Measurements from ENCODE around the gene CPNE4.

CPNE4 gene

DNA sequence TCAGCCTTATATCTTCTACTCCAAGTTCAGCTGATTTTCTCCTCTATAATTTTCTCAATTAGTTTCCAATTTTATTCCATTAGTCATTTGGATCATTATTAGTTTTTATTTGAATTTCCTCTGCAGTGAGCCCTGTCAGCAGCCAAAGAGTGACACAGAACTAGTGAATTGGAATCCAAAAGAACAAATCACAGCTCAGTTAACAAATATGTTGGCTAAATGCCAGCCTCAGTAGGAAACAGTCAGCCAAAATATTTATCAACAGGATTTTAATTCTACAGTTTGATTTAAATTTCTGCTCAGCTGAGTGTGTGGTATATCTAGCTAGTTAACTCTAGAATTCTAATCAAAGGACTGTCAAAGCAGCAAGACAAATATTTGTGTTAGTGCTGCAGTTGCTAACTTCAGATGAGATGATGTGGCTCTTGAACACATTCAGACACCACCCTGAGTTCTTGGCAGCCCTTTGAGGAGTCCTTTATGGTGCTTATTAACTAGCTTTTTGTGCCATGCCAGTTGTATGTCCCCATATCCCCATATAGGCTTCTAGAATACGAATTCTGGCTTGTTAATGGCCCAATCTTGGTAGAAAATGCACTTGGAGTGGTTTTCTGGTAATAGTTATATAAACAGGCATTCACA is 194.5 kb downstream of the CPNE4 start:
- Mint-ChIP-seq H3K4me3 (no peak overlapping the region), H3K36me3 (ENCODE audit: low read depth) (no peaks in the 10 kb centered on the region), H3K27me3 (peaks cover 4% of the 10 kb centered on the region), H3K9me3 (peaks cover 4% of the 10 kb centered on the region), H3K27ac (no peak overlapping the region), H3K4me1 (ENCODE audit: low read depth) (no peaks in the 10 kb centered on the region)

GRCh38 chr3:131835906-131836305 is 198.9 kb downstream of the CPNE4 start:
- Mint-ChIP-seq H3K27ac (no peak overlapping the region), H3K4me3 (no peak overlapping the region), H3K27me3 (peaks cover 11% of the 10 kb centered on the region)

GRCh38 chr3:131831608-131832007 is 203.2 kb downstream of the CPNE4 start:
- H3K27me3 Mint-ChIP-seq = peaks cover 16% of the 10 kb centered on the region
- H3K36me3 Mint-ChIP-seq (ENCODE audit: low read depth) = no peaks in the 10 kb centered on the region
- H3K27ac Mint-ChIP-seq = no peak overlapping the region
- peaks cover 5% of the 10 kb centered on the region for H3K9me3 Mint-ChIP-seq
- H3K4me1 Mint-ChIP-seq (ENCODE audit: low read depth) = no peaks in the 10 kb centered on the region
- H3K4me3 Mint-ChIP-seq = no peak overlapping the region

More at GRCh38 chr3:131835906-131836305, 198.9 kb downstream of the CPNE4 start:
- peaks cover 4% of the 10 kb centered on the region for H3K9me3 Mint-ChIP-seq
- H3K4me1 Mint-ChIP-seq (ENCODE audit: low read depth) = no peaks in the 10 kb centered on the region
- no peaks in the 10 kb centered on the region for H3K36me3 Mint-ChIP-seq (ENCODE audit: low read depth)

DNA sequence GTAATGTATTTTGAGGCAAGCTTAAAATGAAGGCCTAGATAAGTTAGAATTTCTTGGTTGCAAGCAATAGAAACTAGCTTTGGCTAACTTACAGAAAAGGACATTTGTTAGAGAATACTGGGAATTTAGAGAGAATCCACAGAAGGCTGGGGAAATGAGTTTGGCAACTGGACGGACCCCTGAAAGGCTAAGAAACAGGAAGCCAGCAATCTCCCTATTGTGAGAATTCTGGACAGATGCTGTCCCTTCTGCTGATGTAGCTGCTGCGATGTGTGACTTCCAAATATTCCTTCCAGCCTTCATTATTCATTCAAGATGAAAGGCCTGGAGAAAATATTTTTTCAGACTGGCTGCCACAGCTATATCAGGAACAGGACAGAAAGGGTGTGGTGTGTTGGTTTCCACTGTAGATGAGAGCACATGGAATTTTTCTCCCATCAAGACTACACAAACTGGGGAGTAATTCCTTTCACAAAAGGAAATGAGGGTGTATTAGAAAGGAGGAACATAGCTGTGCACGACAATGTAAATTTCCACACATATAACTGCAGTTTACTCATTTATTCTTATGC is 213.5 kb downstream of the CPNE4 start:
- peaks cover under 1% of the 10 kb centered on the region for H3K27me3 Mint-ChIP-seq
- no peak overlapping the region for H3K27ac Mint-ChIP-seq
- no peaks in the 10 kb centered on the region for H3K36me3 Mint-ChIP-seq (ENCODE audit: low read depth)
- no peaks in the 10 kb centered on the region for H3K4me1 Mint-ChIP-seq (ENCODE audit: low read depth)
- H3K4me3 Mint-ChIP-seq = no peak overlapping the region
- no peaks in the 10 kb centered on the region for H3K9me3 Mint-ChIP-seq

GRCh38 chr3:131819381-131820055 is 215.3 kb downstream of the CPNE4 start:
- Mint-ChIP-seq H3K4me3 (no peak overlapping the region), H3K4me1 (ENCODE audit: low read depth) (no peaks in the 10 kb centered on the region)

DNA sequence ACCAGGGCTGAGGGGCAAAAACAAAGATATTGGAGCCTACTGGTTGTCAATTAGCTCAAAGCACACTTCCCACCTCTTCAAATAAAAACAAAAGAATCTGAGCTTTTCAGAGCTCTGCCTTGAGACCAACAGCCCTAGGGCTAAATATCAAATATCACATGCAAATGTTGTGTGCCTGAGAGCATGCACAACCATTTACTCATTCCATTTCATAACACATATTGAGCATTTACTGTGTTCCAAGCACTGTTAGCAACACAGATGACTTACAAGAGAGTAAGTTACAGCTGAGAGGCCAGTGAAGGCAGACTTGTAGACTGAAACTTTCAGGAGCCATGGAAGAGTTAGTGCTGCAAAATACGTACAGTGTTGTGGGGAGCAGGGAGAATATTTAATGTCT is 222.4 kb downstream of the CPNE4 start:
- H3K9me3 Mint-ChIP-seq = no peaks in the 10 kb centered on the region
- no peaks in the 10 kb centered on the region for H3K36me3 Mint-ChIP-seq (ENCODE audit: low read depth)

More at GRCh38 chr3:131819381-131820055, 215.3 kb downstream of the CPNE4 start:
- Mint-ChIP-seq H3K9me3 (no peaks in the 10 kb centered on the region), H3K27ac (no peak overlapping the region), H3K27me3 (no peaks in the 10 kb centered on the region), H3K36me3 (ENCODE audit: low read depth) (no peaks in the 10 kb centered on the region)

DNA sequence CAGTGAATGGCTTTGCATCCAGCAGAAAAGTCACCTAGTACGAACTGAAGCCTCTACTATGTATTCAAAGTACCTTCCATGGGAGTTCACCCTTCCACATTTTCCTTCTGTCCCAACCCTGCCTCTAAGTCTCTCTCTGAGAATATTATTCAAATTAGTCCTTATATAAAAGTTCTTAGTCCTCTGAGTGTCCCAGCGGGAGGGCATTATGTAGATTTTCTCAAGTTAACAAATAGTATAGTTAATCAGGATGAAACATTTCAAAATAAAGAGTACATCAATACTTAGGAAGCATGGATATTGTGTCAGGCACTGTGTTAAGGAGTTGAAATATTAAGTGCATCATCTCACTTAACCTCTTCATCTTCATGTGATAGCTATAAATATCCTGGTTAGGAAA is 223.3 kb downstream of the CPNE4 start:
- H3K36me3 Mint-ChIP-seq (ENCODE audit: low read depth) = no peaks in the 10 kb centered on the region
- peaks cover 16% of the 10 kb centered on the region for H3K27me3 Mint-ChIP-seq
- no peak overlapping the region for H3K4me3 Mint-ChIP-seq
- H3K9me3 Mint-ChIP-seq = no peaks in the 10 kb centered on the region
- H3K4me1 Mint-ChIP-seq (ENCODE audit: low read depth) = no peaks in the 10 kb centered on the region
- H3K27ac Mint-ChIP-seq = no peak overlapping the region

More for the DNA sequence above, 222.4 kb downstream of the CPNE4 start:
- Mint-ChIP-seq H3K27me3 (peaks cover 16% of the 10 kb centered on the region), H3K4me1 (ENCODE audit: low read depth) (no peaks in the 10 kb centered on the region), H3K4me3 (no peak overlapping the region), H3K27ac (no peak overlapping the region)

- H3K36me3 Mint-ChIP-seq (ENCODE audit: low read depth) = no peaks in the 10 kb centered on the region
- no peak overlapping the region for H3K4me3 Mint-ChIP-seq
- no peaks in the 10 kb centered on the region for H3K4me1 Mint-ChIP-seq (ENCODE audit: low read depth)
- H3K27me3 Mint-ChIP-seq = peaks cover 25% of the 10 kb centered on the region
- no peak overlapping the region for H3K27ac Mint-ChIP-seq
- no peaks in the 10 kb centered on the region for H3K9me3 Mint-ChIP-seq
These were observed 227.0 kb downstream of the CPNE4 start for GRCh38 chr3:131807822-131808221.

GRCh38 chr3:131806736-131807135 is 228.1 kb downstream of the CPNE4 start:
- no peaks in the 10 kb centered on the region for H3K9me3 Mint-ChIP-seq
- H3K27me3 Mint-ChIP-seq = peaks cover 21% of the 10 kb centered on the region

DNA sequence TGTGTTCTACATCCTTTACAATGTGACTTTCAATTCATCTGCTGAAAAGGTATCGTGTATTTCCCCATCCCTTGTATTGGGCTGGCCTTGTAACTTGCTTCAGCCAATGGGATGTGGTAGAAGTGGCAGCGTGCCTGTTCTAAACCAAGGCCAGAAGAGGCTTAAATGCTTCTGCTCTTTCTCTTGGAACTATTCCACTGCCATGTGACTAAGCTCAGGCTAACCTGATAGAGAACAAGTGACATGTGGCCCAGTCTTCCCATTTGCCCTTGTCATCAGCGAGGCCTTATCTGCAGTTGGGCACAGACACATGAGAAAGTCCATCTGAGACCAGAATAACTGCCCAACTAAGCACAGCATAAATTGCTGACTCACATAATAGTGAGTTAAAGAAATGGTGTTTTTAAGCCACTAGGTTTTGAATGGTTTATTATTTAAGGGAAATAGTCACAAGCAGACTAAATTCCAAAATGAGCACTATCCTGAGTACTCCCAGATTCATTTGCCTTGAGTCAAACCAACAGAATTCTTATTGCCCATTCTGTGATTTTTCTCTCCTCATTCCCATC is 230.2 kb downstream of the CPNE4 start:
- Mint-ChIP-seq H3K9me3 (no peaks in the 10 kb centered on the region), H3K36me3 (ENCODE audit: low read depth) (no peaks in the 10 kb centered on the region), H3K27me3 (peaks cover 14% of the 10 kb centered on the region), H3K27ac (no peak overlapping the region), H3K4me3 (no peak overlapping the region), H3K4me1 (ENCODE audit: low read depth) (no peaks in the 10 kb centered on the region)

More at GRCh38 chr3:131806736-131807135, 228.1 kb downstream of the CPNE4 start:
- Mint-ChIP-seq H3K27ac (no peak overlapping the region), H3K36me3 (ENCODE audit: low read depth) (no peaks in the 10 kb centered on the region), H3K4me3 (no peak overlapping the region), H3K4me1 (ENCODE audit: low read depth) (no peaks in the 10 kb centered on the region)

DNA sequence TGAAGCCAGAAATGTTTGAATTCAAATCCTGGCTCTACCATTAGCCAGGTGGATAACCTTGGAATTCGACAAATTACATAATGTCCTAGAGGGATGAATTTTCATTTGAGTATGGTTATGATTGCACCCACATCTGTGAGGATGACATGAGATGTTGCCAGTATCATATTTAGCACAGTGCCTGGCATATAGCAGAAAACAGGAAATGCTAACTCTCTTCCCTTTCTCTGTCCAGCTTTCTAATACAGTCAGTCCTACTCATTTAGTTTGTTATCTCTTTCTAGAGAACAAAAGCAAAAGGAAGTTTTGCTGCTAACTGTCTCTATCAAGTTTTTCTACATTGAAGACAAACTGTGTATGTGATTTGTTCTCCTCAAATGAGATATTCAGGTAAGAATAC is 231.7 kb downstream of the CPNE4 start:
- H3K36me3 Mint-ChIP-seq (ENCODE audit: low read depth) = no peaks in the 10 kb centered on the region
- no peak overlapping the region for H3K27ac Mint-ChIP-seq
- no peaks in the 10 kb centered on the region for H3K9me3 Mint-ChIP-seq
- no peak overlapping the region for H3K4me3 Mint-ChIP-seq
- H3K27me3 Mint-ChIP-seq = peaks cover 9% of the 10 kb centered on the region
- no peaks in the 10 kb centered on the region for H3K4me1 Mint-ChIP-seq (ENCODE audit: low read depth)

- Mint-ChIP-seq H3K4me3 (no peak overlapping the region), H3K27ac (no peak overlapping the region), H3K36me3 (ENCODE audit: low read depth) (no peaks in the 10 kb centered on the region), H3K27me3 (peaks cover 9% of the 10 kb centered on the region), H3K4me1 (ENCODE audit: low read depth) (no peaks in the 10 kb centered on the region), H3K9me3 (no peaks in the 10 kb centered on the region)
These were observed 232.8 kb downstream of the CPNE4 start for GRCh38 chr3:131802029-131802428.

GRCh38 chr3:131801566-131801965 is 233.2 kb downstream of the CPNE4 start:
- Mint-ChIP-seq H3K4me3 (no peak overlapping the region), H3K27me3 (peaks cover 10% of the 10 kb centered on the region), H3K36me3 (ENCODE audit: low read depth) (no peaks in the 10 kb centered on the region), H3K4me1 (ENCODE audit: low read depth) (peaks cover 4% of the 10 kb centered on the region), H3K27ac (no peak overlapping the region), H3K9me3 (no peaks in the 10 kb centered on the region)

GRCh38 chr3:131797776-131798175 is 237.0 kb downstream of the CPNE4 start:
- Mint-ChIP-seq H3K36me3 (ENCODE audit: low read depth) (no peaks in the 10 kb centered on the region), H3K4me3 (no peak overlapping the region), H3K9me3 (no peaks in the 10 kb centered on the region), H3K27ac (no peak overlapping the region), H3K27me3 (peaks cover 25% of the 10 kb centered on the region), H3K4me1 (ENCODE audit: low read depth) (peaks cover 18% of the 10 kb centered on the region)

DNA sequence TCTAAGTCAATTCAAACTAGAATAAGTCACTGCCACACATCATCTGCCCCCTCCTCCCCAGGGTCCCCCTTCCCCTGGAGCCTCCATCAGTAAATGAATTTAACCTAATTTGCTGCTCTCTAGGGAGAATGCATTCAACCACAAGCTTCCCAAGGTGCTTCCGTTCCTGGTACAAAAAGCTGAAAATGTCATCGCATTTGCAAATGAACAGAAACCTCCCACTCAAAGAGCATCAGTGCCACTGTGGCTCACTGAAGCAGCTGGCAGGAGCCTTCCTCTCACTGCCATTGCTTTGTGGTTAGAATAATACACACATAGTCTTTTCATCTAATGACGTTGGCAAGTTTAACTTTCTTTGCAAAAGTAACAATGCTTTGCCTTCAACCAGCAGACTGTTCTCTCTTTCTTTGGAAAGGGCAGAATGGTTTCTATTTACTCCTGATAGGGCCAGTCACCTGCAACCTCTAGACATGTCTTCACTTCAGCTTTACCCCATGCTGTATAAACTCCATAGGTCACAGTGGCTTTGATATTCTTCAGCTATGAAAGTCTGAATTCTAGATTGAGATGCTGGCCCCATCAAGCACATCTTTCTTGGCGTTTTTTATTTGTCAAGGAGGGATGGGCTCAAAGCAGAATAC is 238.1 kb downstream of the CPNE4 start:
- no peaks in the 10 kb centered on the region for H3K9me3 Mint-ChIP-seq
- no peak overlapping the region for H3K4me3 Mint-ChIP-seq
- H3K27me3 Mint-ChIP-seq = peaks cover 25% of the 10 kb centered on the region
- H3K4me1 Mint-ChIP-seq (ENCODE audit: low read depth) = peaks cover 18% of the 10 kb centered on the region
- no peak overlapping the region for H3K27ac Mint-ChIP-seq
- no peaks in the 10 kb centered on the region for H3K36me3 Mint-ChIP-seq (ENCODE audit: low read depth)

Measured in stimulated activated naive CD8-positive, alpha-beta T cell treated with anti-CD3 and anti-CD28 coated beads, Interleukin-15, Interleukin-2, amounts not matched to agents 100 ng/mL and 50 ng/mL, for 24 hours (primary cell).